ENCODE measurements around the gene CD28.
A peak's percentile ranks its signal among the peaks of the same experiment; 100 is the strongest.
"Not testable (repeated sequence)": the region's sequence is repeated elsewhere in the genome, so short reads cannot be mapped to it uniquely, and the experiment has no call there.

CD28 gene

DNA sequence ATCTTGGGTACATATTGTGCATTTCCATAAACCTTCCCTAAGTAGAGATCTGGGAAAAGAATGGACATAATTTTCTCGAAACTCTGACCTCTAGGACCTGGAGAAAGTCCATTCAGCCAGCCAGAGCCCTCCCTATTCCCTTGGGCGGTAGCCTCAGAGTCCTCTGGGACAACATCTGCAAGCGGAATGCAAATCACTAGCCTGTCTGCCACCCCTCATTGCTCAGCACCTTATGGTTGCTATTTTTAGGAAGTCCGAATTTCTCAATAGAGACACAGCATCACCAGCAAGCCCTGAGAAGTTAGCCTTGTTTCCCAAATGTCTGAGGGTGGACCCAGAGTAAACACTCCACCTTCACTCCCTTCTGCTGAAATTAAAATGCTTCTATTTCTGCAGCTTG, 17.6 kb upstream of the CD28 start:
- DNase-seq, result peak; percentile 54

DNA sequence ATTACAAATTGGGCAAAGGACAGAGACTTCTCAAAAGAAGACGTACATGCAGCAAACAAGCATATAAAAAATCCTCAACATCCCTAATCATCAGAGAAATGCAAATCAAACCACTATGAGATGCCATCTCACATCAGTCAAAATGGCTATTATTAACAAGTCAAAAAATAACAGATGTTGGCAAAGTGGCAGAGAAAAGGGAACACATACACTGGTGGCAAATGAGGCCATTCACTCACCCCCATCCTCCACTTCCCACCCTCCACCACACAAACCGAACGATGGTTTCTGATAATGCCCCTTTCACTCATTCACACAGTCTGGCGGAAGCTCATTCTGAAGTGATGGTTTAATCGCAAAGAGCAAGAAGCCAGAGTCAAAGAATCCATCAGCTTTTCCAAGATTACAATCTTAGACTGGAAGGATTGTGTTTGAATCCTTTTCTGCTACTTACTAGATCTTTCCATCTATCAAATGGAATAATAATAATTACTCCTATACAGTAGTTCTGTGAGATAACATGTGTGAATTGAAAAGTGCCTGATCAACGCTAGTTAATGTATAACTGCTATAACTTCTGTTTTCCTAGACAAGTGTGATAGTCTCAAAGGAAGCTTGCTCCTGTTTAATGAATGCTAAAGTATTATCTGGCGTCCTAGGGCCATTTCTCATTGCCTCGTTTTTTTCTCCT, 16.9 kb upstream of the CD28 start:
- no peak for DNase-seq

GRCh38 chr2:203690117-203690431, 16.4 kb upstream of the CD28 start:
- DNase-seq, result no peak

GRCh38 chr2:203690441-203691047, 15.9 kb upstream of the CD28 start:
- no peak for DNase-seq

DNA sequence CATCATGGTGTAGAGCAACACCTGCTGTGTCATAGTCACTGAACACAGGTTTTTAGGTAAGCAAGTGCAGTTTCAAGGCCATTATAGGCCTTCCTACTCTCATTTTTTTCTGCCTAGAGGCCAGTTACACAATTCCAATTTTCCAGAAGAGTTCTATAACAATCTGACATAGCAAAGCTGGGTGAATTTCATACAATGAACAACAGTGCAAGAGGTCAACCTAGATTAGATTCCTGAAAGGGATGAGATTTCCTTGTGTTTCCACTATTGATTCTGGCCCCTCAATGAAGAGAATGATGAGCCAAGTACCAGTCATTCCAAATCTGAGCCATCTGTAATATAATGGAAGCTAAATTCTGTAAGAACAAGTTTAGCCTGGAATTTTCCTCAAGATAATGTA, 15.3 kb upstream of the CD28 start:
- DNase-seq, result no peak

DNA sequence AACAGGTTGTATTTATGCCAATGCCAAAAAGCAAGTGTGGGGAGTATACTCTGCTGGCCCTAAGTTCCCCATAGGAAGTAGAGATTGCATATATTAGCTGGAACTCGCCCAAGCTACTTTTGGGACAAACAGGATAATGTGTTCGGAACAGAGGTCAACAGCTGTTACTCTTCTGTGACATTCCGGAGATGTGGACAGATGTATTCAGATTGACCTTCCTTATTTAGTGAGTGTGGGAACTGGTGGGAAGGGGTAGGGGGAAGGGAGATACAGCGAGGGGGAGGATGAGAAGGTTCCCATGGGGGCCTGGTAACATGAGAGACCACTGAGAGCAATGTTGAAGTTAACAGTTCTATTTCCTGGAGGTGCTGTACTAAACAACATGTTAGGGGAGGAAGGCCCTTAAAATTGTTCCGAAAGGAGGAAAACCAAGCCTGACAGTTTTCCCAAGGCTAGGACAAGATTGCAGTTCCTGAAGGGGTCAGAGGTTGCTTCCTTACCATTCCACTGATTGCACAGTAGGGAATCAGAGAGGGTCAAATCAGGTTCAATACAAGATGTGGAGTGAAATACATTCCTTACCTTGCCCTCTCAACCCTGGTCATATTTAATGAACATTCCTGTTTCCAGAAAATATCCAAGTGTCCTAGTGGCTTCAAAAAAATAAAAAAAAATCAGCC, 14.3 kb upstream of the CD28 start:
- no peak for DNase-seq

- no peak for DNase-seq
Observed at GRCh38 chr2:203693242-203693879, 13.1 kb upstream of the CD28 start.

DNA sequence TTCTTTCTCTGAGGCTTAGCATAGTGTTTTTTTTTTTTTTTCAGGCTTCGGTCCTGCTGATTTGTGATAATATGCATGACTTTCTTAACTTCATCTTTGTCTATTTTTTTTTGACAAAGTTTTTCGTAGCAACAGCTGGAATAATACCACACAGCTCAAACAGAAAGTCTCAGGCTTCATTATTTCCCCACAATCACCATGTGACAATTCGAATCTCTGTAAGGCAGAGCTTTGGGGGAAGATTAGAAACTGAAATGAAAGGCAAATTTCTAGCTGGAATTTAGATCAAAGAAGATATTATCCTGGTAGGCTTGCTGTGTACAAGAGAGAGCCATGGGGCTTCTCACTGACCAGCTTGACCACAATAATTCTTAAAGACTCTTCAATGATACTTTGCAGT, 12.2 kb upstream of the CD28 start:
- DNase-seq, result no peak

- DNase-seq, result peak; percentile 32
Observed at GRCh38 chr2:203697190-203697589, 9.2 kb upstream of the CD28 start.

DNA sequence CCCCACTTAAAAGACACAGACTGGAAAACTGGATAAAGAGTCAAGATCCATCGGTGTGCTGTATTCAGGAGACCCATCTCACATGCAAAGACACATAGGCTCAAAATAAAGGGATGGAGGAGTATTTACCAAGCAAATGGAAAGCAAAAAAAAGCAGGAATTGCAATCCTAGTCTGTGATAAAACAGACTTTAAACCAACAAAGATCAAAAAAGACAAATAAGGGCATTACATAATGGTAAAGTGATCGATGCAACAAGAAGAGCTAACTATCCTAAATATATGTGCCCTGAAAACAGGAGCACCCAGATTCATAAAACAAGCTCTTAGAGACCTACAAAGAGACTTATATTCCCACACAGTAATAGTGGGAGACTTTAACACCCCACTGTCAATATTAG, 8.7 kb upstream of the CD28 start:
- not testable (repeated sequence) for DNase-seq

DNA sequence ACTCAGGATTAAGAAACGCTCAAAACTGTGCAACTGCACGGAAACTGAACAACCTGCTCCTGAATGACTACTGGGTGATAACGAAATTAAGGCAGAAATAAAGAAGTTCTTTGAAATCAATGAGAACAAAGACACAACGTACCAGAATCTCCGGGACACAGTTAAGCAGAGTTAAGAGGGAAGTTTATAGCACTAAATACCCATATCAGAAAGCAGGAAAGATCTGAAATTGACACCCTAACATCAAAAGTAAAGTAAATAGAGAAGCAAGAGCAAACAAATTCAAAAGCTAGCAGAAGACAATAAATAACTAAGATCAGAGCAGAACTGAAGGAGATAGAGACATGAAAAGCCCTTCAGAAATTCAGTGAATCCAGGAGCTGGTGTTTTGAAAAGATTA, 8.0 kb upstream of the CD28 start:
- not testable (repeated sequence) for DNase-seq

- no peak for DNase-seq
Observed at GRCh38 chr2:203704430-203704829, 2.0 kb upstream of the CD28 start.

- no peak for DNase-seq
Observed at GRCh38 chr2:203705178-203705577, 1.3 kb upstream of the CD28 start.

- DNase-seq, result no peak
Observed at GRCh38 chr2:203707530-203707929, 1.1 kb downstream of the CD28 start.

- DNase-seq, result no peak
Observed at GRCh38 chr2:203708846-203709396, 2.5 kb downstream of the CD28 start.

DNA sequence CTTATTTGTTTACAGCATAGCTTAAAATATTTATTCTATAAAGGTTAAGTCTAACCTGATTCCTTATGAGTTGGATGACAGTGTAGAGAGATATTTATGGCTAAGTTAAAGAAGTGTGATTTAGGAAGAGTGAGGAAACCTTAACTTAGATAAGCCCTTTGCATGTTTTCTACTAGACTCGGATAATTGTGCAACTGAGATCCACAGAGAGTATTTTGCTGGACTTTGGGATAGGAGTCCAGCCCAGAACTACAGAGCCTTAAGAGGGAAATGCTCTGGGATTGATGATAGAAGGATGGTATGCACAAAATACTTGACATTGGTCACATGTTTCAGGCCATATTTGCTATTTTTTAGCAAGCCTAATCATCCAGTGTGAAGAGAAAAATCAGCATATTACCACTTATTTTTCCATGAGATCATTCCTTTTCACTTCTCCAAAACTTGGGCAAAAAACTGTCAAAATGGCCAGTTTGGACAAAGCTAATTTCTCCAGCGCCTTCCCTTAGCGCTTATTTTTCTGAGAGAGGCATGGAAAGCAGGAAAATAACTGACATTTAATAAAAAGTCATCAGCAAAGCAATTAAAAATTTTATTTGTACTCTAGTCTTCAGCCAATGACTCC, 3.1 kb downstream of the CD28 start:
- DNase-seq, result no peak

GRCh38 chr2:203710226-203710625, 3.8 kb downstream of the CD28 start:
- DNase-seq, result no peak

- DNase-seq, result no peak
Observed at GRCh38 chr2:203710952-203711351, 4.5 kb downstream of the CD28 start.

GRCh38 chr2:203711399-203711798, 5.0 kb downstream of the CD28 start:
- DNase-seq, result no peak

- DNase-seq, result no peak
Observed at GRCh38 chr2:203713381-203713780, 6.9 kb downstream of the CD28 start.

GRCh38 chr2:203714112-203714511, 7.7 kb downstream of the CD28 start:
- DNase-seq, result no peak

- DNase-seq, result no peak
Observed at GRCh38 chr2:203715744-203716143, 9.3 kb downstream of the CD28 start.

DNA sequence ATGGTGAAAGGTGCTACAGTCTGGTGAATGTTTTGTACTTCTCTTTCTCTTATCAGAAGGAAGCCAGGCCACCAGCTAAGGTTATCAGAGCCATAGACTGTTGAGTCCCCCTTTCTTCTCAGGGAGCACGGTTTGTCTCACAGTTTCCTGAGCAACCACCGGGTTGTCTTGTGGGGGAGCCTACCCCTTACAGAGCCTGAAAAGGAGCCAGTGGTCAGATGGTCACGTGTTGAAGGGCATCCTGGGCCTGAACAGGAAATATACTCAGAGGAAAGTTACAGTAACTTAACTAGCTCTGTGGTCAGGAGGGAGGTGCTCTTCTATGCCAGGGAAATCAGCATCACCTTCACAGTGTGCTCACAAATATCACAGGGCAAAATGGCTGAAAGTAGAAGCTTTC, 11.6 kb downstream of the CD28 start:
- no peak for DNase-seq

Measured in fibroblast of skin of right biceps (primary cell).